Hepatocyte (in vitro differentiated cells): ENCODE data around the gene TMEM132A. TPM values are rescaled to one million over a fixed set of nuclear protein-coding genes. Genes with fewer than 3 reads are reported as not detected.

ENCODE experiments used
- DNase-seq: peaks from one replicate; pipeline ENCODE4 v3.0.0-alpha.2; 2016; ENCODE audit warnings: low spot score
- H2AFZ ChIP-seq: fragments of 200-600 bp; sonication (generic); 2 replicates; pipeline ENCODE4 v1.6.0; 2016; ENCODE audit warnings: antibody characterized with exemption, mild to moderate bottlenecking
- H3K27ac ChIP-seq: fragments of 200-600 bp; sonication (generic); 2 replicates; pipeline ENCODE4 v1.5.1; 2016; ENCODE audit warnings: mild to moderate bottlenecking
- H3K27me3 ChIP-seq: fragments of 200-600 bp; sonication (generic); 2 replicates; pipeline ENCODE4 v1.6.1; 2016
- H3K36me3 ChIP-seq: fragments of 200-600 bp; sonication (generic); replicated peaks from 2 replicates; pipeline ENCODE4 v1.5.1; 2016; ENCODE audit warnings: low read depth; ENCODE audit not compliant: insufficient read depth
- H3K4me1 ChIP-seq: fragments of 200-600 bp; sonication (generic); 2 replicates; pipeline ENCODE4 v1.5.1; 2016; ENCODE audit warnings: mild to moderate bottlenecking, moderate library complexity; ENCODE audit not compliant: insufficient read depth
- H3K4me2 ChIP-seq: fragments of 200-600 bp; sonication (generic); 2 replicates; pipeline ENCODE4 v1.6.0; 2016
- H3K4me3 ChIP-seq: fragments of 200-600 bp; sonication (generic); 2 replicates; pipeline ENCODE4 v1.5.1; 2016; ENCODE audit warnings: mild to moderate bottlenecking
- H3K79me2 ChIP-seq: fragments of 200-600 bp; sonication (generic); 2 replicates; pipeline ENCODE4 v1.6.0; 2017; ENCODE audit warnings: mild to moderate bottlenecking
- H3K9me2 ChIP-seq: fragments of 200-600 bp; sonication (generic); replicated peaks from 2 replicates; pipeline ENCODE4 v1.6.0; 2017; ENCODE audit warnings: mild to moderate bottlenecking; ENCODE audit not compliant: insufficient read depth
- H3K9me3 ChIP-seq: fragments of 200-600 bp; sonication (generic); 2 replicates; pipeline ENCODE4 v1.5.1; 2016; ENCODE audit warnings: low read depth, mild to moderate bottlenecking
- H4K20me1 ChIP-seq: fragments of 200-600 bp; sonication (generic); 2 replicates; pipeline ENCODE4 v1.6.0; 2016; ENCODE audit warnings: mild to moderate bottlenecking; ENCODE audit not compliant: insufficient read depth, poor library complexity, severe bottlenecking
- EZH2 ChIP-seq: fragments of 200-600 bp; sonication (generic); IDR thresholded peaks from 2 replicates; pipeline ENCODE4 v1.6.1; 2016; ENCODE audit warnings: antibody characterized with exemption, mild to moderate bottlenecking, borderline replicate concordance
- EZH2phosphoT487 ChIP-seq: fragments of 200-600 bp; sonication (generic); IDR thresholded peaks from one replicate; pipeline ENCODE4 v1.6.1; 2018; ENCODE audit warnings: antibody characterized with exemption, mild to moderate bottlenecking, low read depth, moderate library complexity; ENCODE audit not compliant: unreplicated experiment, severe bottlenecking
- WGBS: methylation state at CpG from one replicate; pipeline ENCODE4 v1.1.6; 2016; ENCODE audit warnings: low lambda C conversion rate; ENCODE audit errors: missing lambda C conversion rate; 5-methylcytosine and 5-hydroxymethylcytosine counted together
- polyA plus RNA-seq: library from polyadenylated mRNA; unstranded; fragments of >200 nt; fragmentation: Nextera tagmentation; extraction: Ambion mirVana; gene quantifications from 2 replicates; pipeline ENCODE4 v1.2.1, GENCODE V29; 2016
- total RNA-seq: library from RNA; depleted of rRNA; stranded (reverse); fragments of >200 nt; gene quantifications from 2 replicates; pipeline ENCODE4 v1.2.3, GENCODE V29; 2014
- TF ChIP-seq, protein P1 (sequence below): fragments of 200-600 bp; sonication (generic); IDR thresholded peaks from 2 replicates; pipeline ENCODE4 v1.5.1; 2016; ENCODE audit warnings: antibody characterized with exemption, mild to moderate bottlenecking; ENCODE audit not compliant: poor library complexity

TMEM132A gene
- total and polyA plus RNA-seq, 2 experiments from 2014 or later, result 44.3 to 98.7 TPM

DNA sequence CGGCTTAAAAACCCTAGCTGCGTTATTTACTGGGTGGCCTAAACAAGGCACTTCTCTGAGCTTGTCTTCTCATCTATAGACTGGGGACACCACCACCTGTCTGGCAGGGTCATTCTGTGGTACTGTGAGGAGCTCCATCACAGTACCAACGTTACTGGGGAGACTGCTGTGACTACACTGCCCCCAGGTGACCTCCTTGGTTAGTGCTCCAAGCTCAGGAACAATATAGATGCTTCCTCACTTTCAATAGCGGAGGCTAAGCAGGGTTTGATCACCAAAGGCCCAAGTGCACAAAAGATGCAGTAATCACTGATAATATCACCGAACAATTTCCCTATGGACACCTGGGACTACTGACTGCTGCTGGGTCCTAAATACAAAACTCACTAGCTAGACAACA lies 36.7 kb upstream of the TMEM132A start:
- Histone ChIP-seq H3K79me2 (no peaks in the 10 kb centered on the region), H2AFZ (no peak overlapping the region), H3K4me1 (no peaks in the 10 kb centered on the region), H3K27ac (no peak overlapping the region), H3K36me3 (no peaks in the 10 kb centered on the region), H3K27me3 (no peaks in the 10 kb centered on the region), H4K20me1 (no peaks in the 10 kb centered on the region), H3K4me3 (no peak overlapping the region), H3K9me3 (no peaks in the 10 kb centered on the region), H3K9me2 (no peaks in the 10 kb centered on the region), H3K4me2 (no peak overlapping the region)
- TF ChIP-seq EZH2 (no peak), EZH2phosphoT487 (no peak)
- TF ChIP-seq, protein P1, sequence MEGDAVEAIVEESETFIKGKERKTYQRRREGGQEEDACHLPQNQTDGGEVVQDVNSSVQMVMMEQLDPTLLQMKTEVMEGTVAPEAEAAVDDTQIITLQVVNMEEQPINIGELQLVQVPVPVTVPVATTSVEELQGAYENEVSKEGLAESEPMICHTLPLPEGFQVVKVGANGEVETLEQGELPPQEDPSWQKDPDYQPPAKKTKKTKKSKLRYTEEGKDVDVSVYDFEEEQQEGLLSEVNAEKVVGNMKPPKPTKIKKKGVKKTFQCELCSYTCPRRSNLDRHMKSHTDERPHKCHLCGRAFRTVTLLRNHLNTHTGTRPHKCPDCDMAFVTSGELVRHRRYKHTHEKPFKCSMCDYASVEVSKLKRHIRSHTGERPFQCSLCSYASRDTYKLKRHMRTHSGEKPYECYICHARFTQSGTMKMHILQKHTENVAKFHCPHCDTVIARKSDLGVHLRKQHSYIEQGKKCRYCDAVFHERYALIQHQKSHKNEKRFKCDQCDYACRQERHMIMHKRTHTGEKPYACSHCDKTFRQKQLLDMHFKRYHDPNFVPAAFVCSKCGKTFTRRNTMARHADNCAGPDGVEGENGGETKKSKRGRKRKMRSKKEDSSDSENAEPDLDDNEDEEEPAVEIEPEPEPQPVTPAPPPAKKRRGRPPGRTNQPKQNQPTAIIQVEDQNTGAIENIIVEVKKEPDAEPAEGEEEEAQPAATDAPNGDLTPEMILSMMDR, result peak; percentile 47
- peak; percentile 64 for DNase-seq
- 65% methylated on average over 5 of the region's 5 CpGs for WGBS

DNA sequence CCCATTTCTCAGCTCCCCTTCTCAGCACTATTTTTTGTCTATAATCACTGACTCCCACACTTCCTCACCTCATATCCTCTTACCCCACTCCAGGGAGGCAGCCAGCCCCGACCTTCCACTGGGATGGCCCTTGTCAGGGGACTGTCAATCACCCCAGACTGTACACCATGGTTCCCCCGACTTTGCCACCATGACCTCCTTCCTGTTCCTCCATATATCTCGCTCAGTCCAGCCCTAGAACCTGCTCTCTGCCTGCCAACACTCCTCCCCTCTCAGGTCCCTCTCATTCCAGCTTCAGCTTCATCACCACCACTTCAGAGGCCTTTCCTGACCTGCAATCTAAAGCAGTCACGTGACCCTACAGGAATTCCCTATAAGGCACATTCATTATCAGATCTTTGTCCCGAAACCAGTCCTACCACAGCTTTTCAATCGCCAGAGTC lies 34.4 kb upstream of the TMEM132A start:
- no peak for DNase-seq
- H3K4me1 ChIP-seq, result no peaks in the 10 kb centered on the region
- no peaks in the 10 kb centered on the region for H3K79me2 ChIP-seq
- H3K27me3 ChIP-seq, result no peaks in the 10 kb centered on the region
- no peak overlapping the region for H3K4me3 ChIP-seq
- H3K36me3 ChIP-seq, result no peaks in the 10 kb centered on the region
- no peaks in the 10 kb centered on the region for H3K9me3 ChIP-seq
- H2AFZ ChIP-seq, result no peak overlapping the region
- H3K4me2 ChIP-seq, result no peak overlapping the region
- H4K20me1 ChIP-seq, result no peaks in the 10 kb centered on the region
- WGBS, result 72% methylated on average over 6 of the region's 6 CpGs
- TF ChIP-seq, protein P1, result no peak
- no peak for TF ChIP-seq EZH2
- no peak for TF ChIP-seq EZH2phosphoT487
- H3K9me2 ChIP-seq, result no peaks in the 10 kb centered on the region
- H3K27ac ChIP-seq, result no peak overlapping the region

DNA sequence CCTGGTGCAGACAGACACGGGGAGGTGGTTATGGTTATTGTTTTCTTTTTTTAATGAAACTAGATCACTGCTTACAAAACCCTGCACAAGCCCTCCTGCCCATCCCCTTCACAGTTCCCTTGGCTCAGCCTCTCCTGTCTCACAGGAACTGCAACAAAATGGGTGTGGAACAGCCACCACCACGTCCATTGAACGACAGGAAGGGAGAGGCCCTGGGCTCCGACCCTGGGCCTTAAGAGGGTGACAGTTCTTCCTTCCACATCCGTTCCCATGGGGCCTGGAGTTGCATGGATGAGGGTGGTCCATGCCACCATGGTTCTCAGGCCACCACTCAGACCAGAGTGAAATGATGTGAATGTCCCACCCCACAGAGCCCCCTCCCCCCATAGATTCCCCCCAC lies 33.6 kb upstream of the TMEM132A start:
- no peaks in the 10 kb centered on the region for H3K79me2 ChIP-seq
- H3K9me3 ChIP-seq, result no peaks in the 10 kb centered on the region
- TF ChIP-seq, protein P1, result no peak
- no peak for TF ChIP-seq EZH2phosphoT487
- TF ChIP-seq EZH2, result no peak
- no peaks in the 10 kb centered on the region for H3K27me3 ChIP-seq
- H2AFZ ChIP-seq, result no peak overlapping the region
- no peak overlapping the region for H3K4me2 ChIP-seq
- H3K9me2 ChIP-seq, result no peaks in the 10 kb centered on the region
- H3K4me3 ChIP-seq, result no peak overlapping the region
- WGBS, result 89% methylated on average over 5 of the region's 5 CpGs
- no peak overlapping the region for H3K27ac ChIP-seq
- no peaks in the 10 kb centered on the region for H3K36me3 ChIP-seq
- no peaks in the 10 kb centered on the region for H3K4me1 ChIP-seq
- DNase-seq, result no peak
- H4K20me1 ChIP-seq, result no peaks in the 10 kb centered on the region
